HG03159 (cell line): ENCODE data around the gene ZNF525.
"Not testable (repeated sequence)": the region's sequence is repeated elsewhere in the genome, so short reads cannot be mapped to it uniquely, and the experiment has no call there.

Experiments
- ATAC-seq: cut with Tn5 transposase; IDR thresholded peaks from one replicate; pipeline ENCODE4 v1.9.1; 2021; ENCODE audit warnings: mild to moderate bottlenecking, moderate library complexity; ENCODE audit not compliant: unreplicated experiment

Gene ZNF525

GRCh38 chr19:53394974-53395839 lies 29.7 kb downstream of the ZNF525 start, which contains the start of gene ZNF765:
Gene ZNF765 (plus strand): TSS chr19:53395149. CDS start chr19:53398016, 2,867 bp downstream.
- ATAC-seq, result peak; percentile 93

GRCh38 chr19:53395840-53396524 lies 30.5 kb downstream of the ZNF525 start:
- ATAC-seq, result not testable (repeated sequence)

- ATAC-seq, result no peak
These were observed 31.0 kb downstream of the ZNF525 start for GRCh38 chr19:53396525-53396868.

- not testable (repeated sequence) for ATAC-seq
These were observed 32.4 kb downstream of the ZNF525 start for GRCh38 chr19:53397918-53398317.

GRCh38 chr19:53409505-53410204 lies 44.1 kb downstream of the ZNF525 start:
- ATAC-seq, result no peak

- not testable (repeated sequence) for ATAC-seq
These were observed 55.2 kb downstream of the ZNF525 start for GRCh38 chr19:53420520-53421315.

GRCh38 chr19:53422551-53422950 lies 57.0 kb downstream of the ZNF525 start:
- ATAC-seq, result no peak

- ATAC-seq, result not testable (repeated sequence)
These were observed 57.6 kb downstream of the ZNF525 start for GRCh38 chr19:53423074-53423473.

- not testable (repeated sequence) for ATAC-seq
These were observed 58.2 kb downstream of the ZNF525 start for GRCh38 chr19:53423680-53424079.

GRCh38 chr19:53424968-53425597 lies 59.6 kb downstream of the ZNF525 start:
- ATAC-seq, result no peak

- peak; percentile 88 for ATAC-seq
These were observed 66.0 kb downstream of the ZNF525 start, which contains the start of gene ZNF761 for GRCh38 chr19:53431399-53432087. Gene ZNF761 (plus strand): TSS chr19:53431984. CDS start chr19:53447269, 15,285 bp downstream.

- peak; percentile 32 for ATAC-seq
These were observed 66.7 kb downstream of the ZNF525 start for GRCh38 chr19:53432088-53432661.
